IMR-90 (cell line): ENCODE measurements around the gene GLT1D1. TPM values are rescaled to one million over a fixed set of nuclear protein-coding genes. Genes with fewer than 3 reads are reported as not detected.

Experiments used
- ATAC-seq: fragments of 200-7000 bp; cut with Tn5 transposase; 2 replicates; pipeline ENCODE4 v1.9.1; 2020; ENCODE audit warnings: low read depth, mild to moderate bottlenecking, moderate library complexity
- BruUV-seq: library from RNA; stranded (reverse); fragments of 400-500 nt; replicated peaks from 2 replicates; lab custom pipeline; 2021; lab: Mats Ljungman, UMichigan
- CTCF ChIA-PET: fragments of 300-600 bp; formaldehyde crosslinking; extraction: SDS; loops from one replicate; lab custom pipeline; 2021; ENCODE audit warnings: antibody characterized with exemption; lab: Yijun Ruan, JAX
- POLR2A ChIA-PET: fragments of 300-600 bp; sonication (Branson Sonifier 250); formaldehyde crosslinking; loops from one replicate; lab custom pipeline; 2022; ENCODE audit warnings: antibody characterized with exemption; ENCODE audit not compliant: unreplicated experiment; lab: Charles Lee
- DNase-seq: peaks from one replicate; pipeline ENCODE4 v3.0.0; 2013
- H2AFZ ChIP-seq: replicated peaks from 2 replicates; pipeline ENCODE3; 2013; ENCODE audit warnings: low read length, mild to moderate bottlenecking; ENCODE audit not compliant: poor library complexity
- H2AK5ac ChIP-seq: 2 replicates; pipeline ENCODE4 v1.6.1; 2013; ENCODE audit warnings: low read depth, low read length, inconsistent platforms
- H2AK9ac ChIP-seq: replicated peaks from 2 replicates; pipeline ENCODE3; 2013; ENCODE audit warnings: mild to moderate bottlenecking, low read depth, low read length, moderate library complexity; ENCODE audit not compliant: poor library complexity
- H2BK120ac ChIP-seq: 2 replicates; pipeline ENCODE4 v1.6.1; 2013; ENCODE audit warnings: low read depth, low read length, inconsistent platforms
- H2BK15ac ChIP-seq: 3 replicates; pipeline ENCODE4 v1.6.1; 2013; ENCODE audit warnings: low read depth, low read length, inconsistent platforms
- H2BK20ac ChIP-seq: 2 replicates; pipeline ENCODE4 v1.6.1; 2013; ENCODE audit warnings: low read depth, mild to moderate bottlenecking, inconsistent platforms, low read length, moderate library complexity
- H2BK5ac ChIP-seq: 2 replicates; pipeline ENCODE4 v1.6.1; 2013; ENCODE audit warnings: mild to moderate bottlenecking, low read depth, low read length, inconsistent platforms; ENCODE audit not compliant: poor library complexity, severe bottlenecking
- H3K14ac ChIP-seq: replicated peaks from 2 replicates; pipeline ENCODE4 v1.6.1; 2013; ENCODE audit warnings: low read depth, low read length, inconsistent platforms
- H3K18ac ChIP-seq: 2 replicates; pipeline ENCODE4 v1.6.1; 2013; ENCODE audit warnings: low read depth, low read length, control low read depth
- H3K23ac ChIP-seq: 2 replicates; pipeline ENCODE4 v1.6.1; 2013; ENCODE audit warnings: low read depth, low read length, inconsistent platforms
- H3K27ac ChIP-seq: 2 replicates; pipeline ENCODE4 v1.5.1; 2013; ENCODE audit warnings: mild to moderate bottlenecking, control low read depth, low read length; ENCODE audit not compliant: insufficient read depth
- H3K27me3 ChIP-seq: 2 replicates; pipeline ENCODE4 v1.6.1; 2013; ENCODE audit warnings: low read length; ENCODE audit not compliant: control insufficient read depth, insufficient read depth
- H3K36me3 ChIP-seq: 2 replicates; pipeline ENCODE4 v1.6.1; 2013; ENCODE audit warnings: low read length, mixed read lengths; ENCODE audit not compliant: control insufficient read depth, insufficient read depth
- H3K4ac ChIP-seq: 2 replicates; pipeline ENCODE4 v1.6.1; 2013; ENCODE audit warnings: low read depth, low read length, inconsistent platforms
- H3K4me1 ChIP-seq: 2 replicates; pipeline ENCODE4 v1.6.1; 2013; ENCODE audit warnings: low read length, mixed read lengths; ENCODE audit not compliant: control insufficient read depth, insufficient read depth
- H3K4me2 ChIP-seq: 2 replicates; pipeline ENCODE4 v1.6.1; 2013; ENCODE audit warnings: low read depth, mild to moderate bottlenecking, control low read depth, low read length, moderate library complexity
- H3K4me3 ChIP-seq: 2 replicates; pipeline ENCODE4 v1.5.1; 2013; ENCODE audit warnings: low read depth, mild to moderate bottlenecking, control low read depth, low read length, moderate library complexity; ENCODE audit not compliant: insufficient read depth
- H3K56ac ChIP-seq: 2 replicates; pipeline ENCODE4 v1.6.1; 2013; ENCODE audit warnings: low read length, inconsistent platforms; ENCODE audit not compliant: insufficient read depth; ENCODE audit errors: extremely low read depth
- H3K79me1 ChIP-seq, 2 experiments: 2 replicates each; pipeline ENCODE4 v1.6.1; 2013; ENCODE audit warnings: low read length in 2 of 2, inconsistent platforms in 1 of 2, low read depth in 1 of 2
- H3K9ac ChIP-seq: 2 replicates; pipeline ENCODE4 v1.6.1; 2013; ENCODE audit warnings: low read depth, low read length, control low read depth
- H3K9me1 ChIP-seq: 2 replicates; pipeline ENCODE4 v1.6.1; 2013; ENCODE audit warnings: low read length, inconsistent platforms; ENCODE audit not compliant: insufficient read depth
- H3K9me3 ChIP-seq: 2 replicates; pipeline ENCODE4 v1.6.1; 2013; ENCODE audit warnings: low read length; ENCODE audit not compliant: control insufficient read depth, insufficient read depth
- H4K20me1 ChIP-seq: 2 replicates; pipeline ENCODE4 v1.6.1; 2013; ENCODE audit warnings: low read length, inconsistent platforms; ENCODE audit not compliant: insufficient read depth
- H4K5ac ChIP-seq: 2 replicates; pipeline ENCODE4 v1.6.1; 2013; ENCODE audit warnings: mild to moderate bottlenecking, low read depth, low read length, control low read depth
- H4K8ac ChIP-seq, 2 experiments: 2 replicates each; pipeline ENCODE4 v1.6.1; 2013; ENCODE audit warnings: low read depth in 2 of 2, low read length in 2 of 2, control low read depth in 1 of 2, inconsistent platforms in 1 of 2
- H4K91ac ChIP-seq: 2 replicates; pipeline ENCODE4 v1.6.1; 2013; ENCODE audit warnings: low read depth, low read length, inconsistent platforms; ENCODE audit not compliant: insufficient read depth
- CEBPB ChIP-seq: IDR thresholded peaks from 2 replicates; pipeline ENCODE4 v1.6.1; 2012; ENCODE audit warnings: low read depth, low read length, improper control_type of control experiment
- MXI1 ChIP-seq: IDR thresholded peaks from 2 replicates; pipeline ENCODE4 v1.6.1; 2012; ENCODE audit warnings: low read depth, mild to moderate bottlenecking, low read length, moderate library complexity, borderline replicate concordance
- WGBS, 2 experiments: methylation state at CpG; one replicate each; pipeline versions ENCODE4 v1.1.5 to v1.1.7; 2013; ENCODE audit warnings: missing lambda C conversion rate in 2 of 2; ENCODE audit not compliant: insufficient read length in 1 of 2; ENCODE audit errors: extremely low coverage in 2 of 2; 5-methylcytosine and 5-hydroxymethylcytosine counted together
- dilution Hi-C: fragments of 300-500 bp; cut with HindIII; formaldehyde crosslinking; loops from one replicate; pipeline ENCODE4 v1.14.3; 2018; ENCODE audit warnings: low sequenced_read_pairs; ENCODE audit not compliant: unreplicated experiment
- in situ Hi-C: fragments of 300-500 bp; cut with MboI; formaldehyde crosslinking; loops from 3 replicates; pipeline ENCODE4 v1.14.3; 2019; ENCODE audit warnings: low sequenced_read_pairs, inconsistent platforms, mixed read lengths
- intact Hi-C: fragments of 100-400 bp; cut with micrococcal nuclease; formaldehyde crosslinking; loops from 2 replicates; pipeline ENCODE4 v1.10.0; 2022
- polyA plus RNA-seq, 3 experiments: library from polyadenylated mRNA; depleted of rRNA; stranded (reverse); fragments of >200 nt; gene quantifications; 2 replicates each; pipeline ENCODE4 v1.2.3, GENCODE V29; 2012; ENCODE audit warnings: low replicate concordance in 1 of 3
- total RNA-seq: library from RNA; depleted of rRNA; stranded (reverse); fragments of >200 nt; gene quantifications from 2 replicates; pipeline ENCODE4 v1.2.3, GENCODE V29; 2012
- TF ChIP-seq, protein P1 (sequence below): fragments of 150-350 bp; IDR thresholded peaks from 2 replicates; pipeline ENCODE4 v1.6.1; 2017; ENCODE audit warnings: mild to moderate bottlenecking, antibody characterized with exemption, low read length, low read depth

Gene GLT1D1
- total and polyA plus RNA-seq, 2 of the 4 experiments (the other 2 are of a cell fraction): not detected

- no peak overlapping the region for H2BK15ac ChIP-seq
- no peak overlapping the region for H3K4me3 ChIP-seq
- no peak overlapping the region for H2AFZ ChIP-seq
- H3K18ac ChIP-seq: no peak overlapping the region
- peaks cover 21 to 77% of the 10 kb centered on the region in 2 experiments for H3K79me1 ChIP-seq
- H4K20me1 ChIP-seq: peaks cover 27% of the 10 kb centered on the region
- TF ChIP-seq, protein P1, sequence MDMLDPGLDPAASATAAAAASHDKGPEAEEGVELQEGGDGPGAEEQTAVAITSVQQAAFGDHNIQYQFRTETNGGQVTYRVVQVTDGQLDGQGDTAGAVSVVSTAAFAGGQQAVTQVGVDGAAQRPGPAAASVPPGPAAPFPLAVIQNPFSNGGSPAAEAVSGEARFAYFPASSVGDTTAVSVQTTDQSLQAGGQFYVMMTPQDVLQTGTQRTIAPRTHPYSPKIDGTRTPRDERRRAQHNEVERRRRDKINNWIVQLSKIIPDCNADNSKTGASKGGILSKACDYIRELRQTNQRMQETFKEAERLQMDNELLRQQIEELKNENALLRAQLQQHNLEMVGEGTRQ: peak; percentile 6; the same call in 1 of the 2 replicates
- TF ChIP-seq CEBPB: peak; percentile 21; the same call in 1 of the 2 replicates
- TF ChIP-seq MXI1: no peak
- H3K4me1 ChIP-seq: peaks cover 5% of the 10 kb centered on the region
- H4K8ac ChIP-seq: 0 out of 4 replicates have a peak overlapping the region, but pooled peaks of 1 of the 2 experiments have one; percentile 13
- no CpG with 5 or more reads among the region's 8 CpGs for WGBS, 2 experiments
- no peak overlapping the region for H3K23ac ChIP-seq
- DNase-seq (peak; percentile 55), ATAC-seq (peak; percentile 59)
- H4K91ac ChIP-seq: no peak overlapping the region
- H3K4ac ChIP-seq: no peak overlapping the region
- H3K4me2 ChIP-seq: 0 out of 2 replicates have a peak overlapping the region, but pooled peaks have one; percentile 26
- no peak overlapping the region for H3K14ac ChIP-seq
- peaks cover 7% of the 10 kb centered on the region for H3K9me1 ChIP-seq
- H2BK120ac ChIP-seq: no peak overlapping the region
- H2BK5ac ChIP-seq: peak overlapping the region; percentile 43
- H3K56ac ChIP-seq: no peak overlapping the region
- no peaks in the 10 kb centered on the region for H3K27me3 ChIP-seq
- POLR2A ChIA-PET: no interaction called here
- H2BK20ac ChIP-seq: no peak overlapping the region
- H3K9ac ChIP-seq: no peak overlapping the region
- no peak overlapping the region for H2AK9ac ChIP-seq
- H3K27ac ChIP-seq: no peak overlapping the region
- no TSS peak for BruUV-seq
- dilution Hi-C loops: no loop called here
- CTCF ChIA-PET: no interaction called here
- in situ Hi-C loops: no loop called here
- H4K5ac ChIP-seq: no peak overlapping the region; the same call in 1 of the 2 replicates
- peaks cover 19% of the 10 kb centered on the region for H3K36me3 ChIP-seq
- intact Hi-C loops: no loop called here
- no peaks in the 10 kb centered on the region for H3K9me3 ChIP-seq
- H2AK5ac ChIP-seq: peak overlapping the region; percentile 79; the same call in 1 of the 2 replicates
Observed at GRCh38 chr12:128817111-128818015, 35.9 kb upstream of the GLT1D1 start.
